Measurements from ENCODE around the gene CYP2D6. TPM values are rescaled to one million over a fixed set of nuclear protein-coding genes. Genes with fewer than 3 reads are reported as not detected.

Gene CYP2D6
- total and polyA plus RNA-seq, 2 of the 8 experiments (the other 6 are each of a cell fraction or from before 2014, with no cell fraction given), result 0.93 to 1.7 TPM

- H2BK12ac ChIP-seq (ENCODE audit: low read depth, low read length), result no peak overlapping the region
- H2BK5ac ChIP-seq (ENCODE audit: low read depth, low read length), result no peak overlapping the region
- no peak overlapping the region for H3K23ac ChIP-seq (ENCODE audit: insufficient read length)
- peaks cover 0 to 5% (median 1%) of the 10 kb centered on the region in 4 experiments; a peak in 3 of 7 replicates for H3K4me1 ChIP-seq (replicated peaks in 1 of 4; ENCODE audit: control insufficient read depth in 3 of 4, insufficient read depth in 4 of 4, low read length in 3 of 4)
- H4K20me1 ChIP-seq (replicated peaks in 1 of 2; ENCODE audit: control insufficient read depth in 1 of 2, insufficient read depth in 2 of 2, low read length in 2 of 2), result peaks cover 11 to 17% of the 10 kb centered on the region in 2 experiments
- no peak overlapping the region for H3K9ac ChIP-seq (replicated peaks in 1 of 4; ENCODE audit: extremely low read depth in 1 of 4, low read depth in 3 of 4, low read length in 3 of 4)
- no peak overlapping the region for H3K18ac ChIP-seq (ENCODE audit: extremely low read depth, low read length)
- H3K27me3 ChIP-seq (replicated peaks in 1 of 4; ENCODE audit: control insufficient read depth in 3 of 4, extremely low read depth in 1 of 4, insufficient read depth in 3 of 4, low read length in 3 of 4), result no peaks in the 10 kb centered on the region
- H3K4me2 ChIP-seq (ENCODE audit: insufficient read depth in 1 of 2, low read depth in 2 of 2, low read length in 2 of 2), result no peak overlapping the region
- no peak overlapping the region for H2AFZ ChIP-seq (ENCODE audit: low read length)
- no peak overlapping the region for H2AK5ac ChIP-seq (ENCODE audit: low read depth, low read length)
- H3K36me3 ChIP-seq (ENCODE audit: control insufficient read depth in 2 of 4, insufficient read depth in 4 of 4, low read length in 3 of 4), result peaks cover 0 to 4% (median 1%) of the 10 kb centered on the region in 4 experiments; a peak in 1 of 8 replicates
- no peak overlapping the region for H3K56ac ChIP-seq (replicated peaks; ENCODE audit: insufficient read length, low read depth, low read length)
- H3K27ac ChIP-seq (ENCODE audit: low read depth, low read length), result no peak overlapping the region
- FAIRE-seq, result no peak
- H2BK20ac ChIP-seq (ENCODE audit: low read length), result no peak overlapping the region
- POLR2A ChIA-PET (ENCODE audit: partially characterized antibody), result interaction anchor here (1.3 to 1.4 kb wide), 2 partner anchors 111 to 165 kb away, joined by 3 to 4 read pairs; no protein-coding TSS in a partner anchor
- CTCF ChIA-PET (ENCODE audit: partially characterized antibody), result interaction anchor here (0.6 to 1.4 kb wide), 4 partner anchors 12 to 614 kb away, joined by 3 to 5 read pairs (median 3); no protein-coding TSS in a partner anchor
- DNase-seq (ENCODE audit: low read depth in 1 of 2, low spot score in 2 of 2), result no peak
- no peak overlapping the region for H4K8ac ChIP-seq (ENCODE audit: extremely low read depth, insufficient read depth, low read length)
- no peak overlapping the region for H3K14ac ChIP-seq (ENCODE audit: insufficient read length)
- H3K79me1 ChIP-seq (ENCODE audit: low read depth, low read length), result peaks cover 10% of the 10 kb centered on the region; the same call in 1 of the 2 replicates
- H3K79me2 ChIP-seq (ENCODE audit: control insufficient read depth in 1 of 2, insufficient read depth in 2 of 2, low read length in 2 of 2), result peaks cover 0 to 13% of the 10 kb centered on the region in 2 experiments; a peak in 1 of 4 replicates
- no peak overlapping the region for H4K91ac ChIP-seq (replicated peaks; ENCODE audit: insufficient read length, low read length)
- H3K9me3 ChIP-seq (ENCODE audit: insufficient read depth in 2 of 2, low read depth in 1 of 2, low read length in 1 of 2), result no peaks in the 10 kb centered on the region
- 92% methylated on average over 10 of the region's 10 CpGs; no CpG with 5 or more reads in 1 of the 2 experiments for WGBS, 2 experiments (ENCODE audit: extremely low coverage in 1 of 2, insufficient coverage in 1 of 2, insufficient read length in 1 of 2, insufficient replicate concordance in 2 of 2, low coverage in 1 of 2, low lambda C conversion rate in 2 of 2, missing lambda C conversion rate in 1 of 2)
- no peak overlapping the region for H2BK15ac ChIP-seq (ENCODE audit: low read length)
- H3K4ac ChIP-seq (replicated peaks; ENCODE audit: insufficient read length, low read depth, low read length), result no peak overlapping the region
- no peak overlapping the region for H2BK120ac ChIP-seq (replicated peaks; ENCODE audit: low read depth, low read length)
- no peak overlapping the region for H3K4me3 ChIP-seq (ENCODE audit: extremely low read depth in 1 of 4, insufficient read depth in 2 of 4, low read depth in 3 of 4, low read length in 4 of 4)
- H4K5ac ChIP-seq (ENCODE audit: insufficient read length, low read depth, low read length), result no peak overlapping the region
- no peak for TF ChIP-seq JUN (IDR thresholded peaks at IDR 0.05; ENCODE audit: low read depth, low read length)
- TF ChIP-seq CEBPB (IDR thresholded peaks at IDR 0.05; ENCODE audit: low read depth, low read length), result no peak
- no peak for TF ChIP-seq POLR2A (IDR thresholded peaks at IDR 0.05; ENCODE audit: control extremely low read depth in 1 of 2, low read depth in 2 of 2, low read length in 2 of 2)
- no peak for TF ChIP-seq SIRT6 (IDR thresholded peaks at IDR 0.05; ENCODE audit: low read length)
- TF ChIP-seq FOSL1 (IDR thresholded peaks at IDR 0.05; ENCODE audit: insufficient read depth, low read depth, low read length), result no peak
- no peak for TF ChIP-seq EP300 (IDR thresholded peaks at IDR 0.05; ENCODE audit: borderline replicate concordance in 1 of 2, low read depth in 2 of 2, low read length in 2 of 2)
- no peak for TF ChIP-seq JUND (IDR thresholded peaks at IDR 0.05; ENCODE audit: low read length)
- TF ChIP-seq ZNF274 (IDR thresholded peaks at IDR 0.05; ENCODE audit: borderline replicate concordance, extremely low read depth, low read length), result no peak
- TF ChIP-seq SIX5 (IDR thresholded peaks at IDR 0.05; ENCODE audit: low read depth, low read length), result no peak
- no peak for TF ChIP-seq EZH2 (IDR thresholded peaks at IDR 0.05; ENCODE audit: low read depth, low read length, severe bottlenecking)
- TF ChIP-seq SRF (IDR thresholded peaks at IDR 0.05; ENCODE audit: low read depth, low read length), result no peak
- H3K23me2 ChIP-seq (ENCODE audit: low read depth, low read length), result no peaks in the 10 kb centered on the region
Measured at GRCh38 chr22:42176255-42176915, 45.8 kb upstream of the CYP2D6 start.

Measured in H1 (cell line).